ENCODE results near the gene PEX7. TPM values are rescaled to one million over a fixed set of nuclear protein-coding genes. Genes with fewer than 3 reads are reported as not detected.

The PEX7 gene
- total RNA-seq, 1 experiment from 2014 or later: 6.4 TPM

DNA sequence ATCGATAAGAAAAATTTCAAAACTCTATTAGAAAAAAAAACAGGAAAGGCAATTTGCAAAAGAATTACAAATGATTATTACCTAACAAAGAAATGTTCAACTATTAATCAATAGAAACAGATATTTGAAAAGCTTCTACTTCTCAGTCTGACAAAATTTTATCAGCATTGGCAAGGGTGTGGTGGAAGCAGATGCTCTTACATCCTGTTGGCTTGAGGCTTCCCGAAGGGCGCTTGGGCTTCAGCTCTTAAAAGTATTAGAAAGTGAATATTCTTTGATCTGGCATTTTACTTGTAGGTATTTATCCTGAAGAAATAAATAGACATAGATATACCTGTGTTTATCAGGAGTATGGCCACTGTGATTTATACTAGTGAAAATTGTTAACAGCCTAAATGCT, 138.4 kb downstream of the PEX7 start:
- Histone ChIP-seq H3K27me3 (replicated peaks; ENCODE audit: control insufficient read depth, insufficient read depth, low read length) (no peaks in the 10 kb centered on the region), H3K9me3 (no peaks in the 10 kb centered on the region), H3K4me3 (ENCODE audit: low read depth, low read length) (no peak overlapping the region), H3K4me1 (peaks cover 44% of the 10 kb centered on the region), H3K36me3 (ENCODE audit: control insufficient read depth, insufficient read depth, low read length) (no peaks in the 10 kb centered on the region)
- intact Hi-C loops (cut with micrococcal nuclease; ENCODE audit: unreplicated experiment): loop anchor here (1.0 to 10.0 kb wide), 3 partner anchors 8 to 684 kb away; no protein-coding TSS in a partner anchor
- no peak for DNase-seq
- Mint-ChIP-seq H3K27ac (ENCODE audit: unreplicated experiment) (peak overlapping the region; percentile 92), H3K27me3 (ENCODE audit: insufficient read depth, unreplicated experiment) (no peaks in the 10 kb centered on the region), H3K36me3 (ENCODE audit: insufficient read depth, unreplicated experiment) (peaks cover 11% of the 10 kb centered on the region), H3K9me3 (ENCODE audit: unreplicated experiment) (no peaks in the 10 kb centered on the region), H3K4me1 (ENCODE audit: low read depth, unreplicated experiment) (peaks cover 21% of the 10 kb centered on the region), H3K4me3 (ENCODE audit: unreplicated experiment) (no peak overlapping the region)
- POLR2A ChIA-PET: interaction anchor here (0.7 kb wide), 1 partner anchor 69 kb away, joined by 4 read pairs; no protein-coding TSS in a partner anchor
- no TSS peak for BruUV-seq (replicated peaks)
- no peak for TF ChIP-seq CTCF (IDR thresholded peaks at IDR 0.05; ENCODE audit: insufficient read depth in 1 of 2, low read depth in 1 of 2, low read length in 1 of 2, severe bottlenecking in 1 of 2, unreplicated experiment in 1 of 2)
- CTCF ChIA-PET: no interaction called here

DNA sequence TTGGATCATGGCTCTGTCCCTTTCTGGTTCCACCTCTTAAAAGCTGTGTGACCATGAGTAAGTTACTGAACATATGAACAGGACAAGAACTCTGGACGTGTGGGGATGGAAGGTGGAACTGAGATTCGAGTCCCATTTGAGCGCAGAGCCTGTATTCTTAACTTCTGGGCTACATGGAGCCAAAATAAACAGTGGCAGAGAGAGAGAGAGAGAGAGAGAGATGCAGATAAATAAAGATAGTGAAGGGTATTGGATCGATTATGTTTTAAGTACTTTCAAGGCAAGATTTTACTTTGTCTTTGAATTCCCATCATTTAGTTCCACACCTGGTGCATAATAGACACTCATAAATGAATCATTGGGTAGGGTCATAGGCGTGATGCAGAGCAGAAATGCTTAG, 139.5 kb downstream of the PEX7 start:
- CTCF ChIA-PET: no interaction called here
- Mint-ChIP-seq H3K9me3 (ENCODE audit: unreplicated experiment) (no peaks in the 10 kb centered on the region), H3K36me3 (ENCODE audit: insufficient read depth, unreplicated experiment) (peaks cover 11% of the 10 kb centered on the region), H3K27ac (ENCODE audit: unreplicated experiment) (no peak overlapping the region), H3K4me3 (ENCODE audit: unreplicated experiment) (no peak overlapping the region), H3K4me1 (ENCODE audit: low read depth, unreplicated experiment) (peaks cover 19% of the 10 kb centered on the region), H3K27me3 (ENCODE audit: insufficient read depth, unreplicated experiment) (no peaks in the 10 kb centered on the region)
- no peak overlapping the region for H3K4me3 ChIP-seq (ENCODE audit: low read depth, low read length)
- no peaks in the 10 kb centered on the region for H3K36me3 ChIP-seq (ENCODE audit: control insufficient read depth, insufficient read depth, low read length)
- DNase-seq: no peak
- peaks cover 41% of the 10 kb centered on the region for H3K4me1 ChIP-seq
- no peak for TF ChIP-seq CTCF (IDR thresholded peaks at IDR 0.05; ENCODE audit: insufficient read depth in 1 of 2, low read depth in 1 of 2, low read length in 1 of 2, severe bottlenecking in 1 of 2, unreplicated experiment in 1 of 2)
- no peaks in the 10 kb centered on the region for H3K27me3 ChIP-seq (replicated peaks; ENCODE audit: control insufficient read depth, insufficient read depth, low read length)
- POLR2A ChIA-PET: no interaction called here
- BruUV-seq (replicated peaks): no TSS peak
- H3K9me3 ChIP-seq: no peaks in the 10 kb centered on the region
- intact Hi-C loops (cut with micrococcal nuclease; ENCODE audit: unreplicated experiment): loop anchor here (10.0 kb wide), 2 partner anchors 113 to 683 kb away; no protein-coding TSS in a partner anchor

- Mint-ChIP-seq H3K9me3 (ENCODE audit: unreplicated experiment) (no peaks in the 10 kb centered on the region), H3K36me3 (ENCODE audit: insufficient read depth, unreplicated experiment) (peaks cover 5% of the 10 kb centered on the region), H3K27ac (ENCODE audit: unreplicated experiment) (no peak overlapping the region), H3K4me3 (ENCODE audit: unreplicated experiment) (no peak overlapping the region), H3K4me1 (ENCODE audit: low read depth, unreplicated experiment) (peaks cover 13% of the 10 kb centered on the region), H3K27me3 (ENCODE audit: insufficient read depth, unreplicated experiment) (no peaks in the 10 kb centered on the region)
- no peak for TF ChIP-seq CTCF (IDR thresholded peaks at IDR 0.05; ENCODE audit: insufficient read depth in 1 of 2, low read depth in 1 of 2, low read length in 1 of 2, severe bottlenecking in 1 of 2, unreplicated experiment in 1 of 2)
- no peaks in the 10 kb centered on the region for H3K27me3 ChIP-seq (replicated peaks; ENCODE audit: control insufficient read depth, insufficient read depth, low read length)
- H3K4me3 ChIP-seq (ENCODE audit: low read depth, low read length): no peak overlapping the region
- no peaks in the 10 kb centered on the region for H3K36me3 ChIP-seq (ENCODE audit: control insufficient read depth, insufficient read depth, low read length)
- H3K4me1 ChIP-seq: peaks cover 38% of the 10 kb centered on the region
- intact Hi-C loops (cut with micrococcal nuclease; ENCODE audit: unreplicated experiment): loop anchor here (10.0 kb wide), 2 partner anchors 112 to 682 kb away; no protein-coding TSS in a partner anchor
- peak in 1 of 2 experiments; percentile 45 for DNase-seq
- ChIA-PET POLR2A (no interaction called here), CTCF (interaction anchor here (1.0 kb wide), 1 partner anchor 41 kb away, joined by 3 read pairs; no protein-coding TSS in a partner anchor)
- no TSS peak for BruUV-seq (replicated peaks)
- no peaks in the 10 kb centered on the region for H3K9me3 ChIP-seq
These were observed 140.3 kb downstream of the PEX7 start for GRCh38 chr6:136962661-136963060.
